HG02759 (cell line): Measurements from ENCODE around the gene RARS2.
"Not testable (repeated sequence)": the region's sequence is repeated elsewhere in the genome, so short reads cannot be mapped to it uniquely, and the experiment has no call there.

Experiments
- ATAC-seq: cut with Tn5 transposase; IDR thresholded peaks from one replicate; pipeline ENCODE4 v1.9.1; 2021; ENCODE audit warnings: mild to moderate bottlenecking, moderate library complexity; ENCODE audit not compliant: unreplicated experiment

Gene RARS2, protein sequence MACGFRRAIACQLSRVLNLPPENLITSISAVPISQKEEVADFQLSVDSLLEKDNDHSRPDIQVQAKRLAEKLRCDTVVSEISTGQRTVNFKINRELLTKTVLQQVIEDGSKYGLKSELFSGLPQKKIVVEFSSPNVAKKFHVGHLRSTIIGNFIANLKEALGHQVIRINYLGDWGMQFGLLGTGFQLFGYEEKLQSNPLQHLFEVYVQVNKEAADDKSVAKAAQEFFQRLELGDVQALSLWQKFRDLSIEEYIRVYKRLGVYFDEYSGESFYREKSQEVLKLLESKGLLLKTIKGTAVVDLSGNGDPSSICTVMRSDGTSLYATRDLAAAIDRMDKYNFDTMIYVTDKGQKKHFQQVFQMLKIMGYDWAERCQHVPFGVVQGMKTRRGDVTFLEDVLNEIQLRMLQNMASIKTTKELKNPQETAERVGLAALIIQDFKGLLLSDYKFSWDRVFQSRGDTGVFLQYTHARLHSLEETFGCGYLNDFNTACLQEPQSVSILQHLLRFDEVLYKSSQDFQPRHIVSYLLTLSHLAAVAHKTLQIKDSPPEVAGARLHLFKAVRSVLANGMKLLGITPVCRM

DNA sequence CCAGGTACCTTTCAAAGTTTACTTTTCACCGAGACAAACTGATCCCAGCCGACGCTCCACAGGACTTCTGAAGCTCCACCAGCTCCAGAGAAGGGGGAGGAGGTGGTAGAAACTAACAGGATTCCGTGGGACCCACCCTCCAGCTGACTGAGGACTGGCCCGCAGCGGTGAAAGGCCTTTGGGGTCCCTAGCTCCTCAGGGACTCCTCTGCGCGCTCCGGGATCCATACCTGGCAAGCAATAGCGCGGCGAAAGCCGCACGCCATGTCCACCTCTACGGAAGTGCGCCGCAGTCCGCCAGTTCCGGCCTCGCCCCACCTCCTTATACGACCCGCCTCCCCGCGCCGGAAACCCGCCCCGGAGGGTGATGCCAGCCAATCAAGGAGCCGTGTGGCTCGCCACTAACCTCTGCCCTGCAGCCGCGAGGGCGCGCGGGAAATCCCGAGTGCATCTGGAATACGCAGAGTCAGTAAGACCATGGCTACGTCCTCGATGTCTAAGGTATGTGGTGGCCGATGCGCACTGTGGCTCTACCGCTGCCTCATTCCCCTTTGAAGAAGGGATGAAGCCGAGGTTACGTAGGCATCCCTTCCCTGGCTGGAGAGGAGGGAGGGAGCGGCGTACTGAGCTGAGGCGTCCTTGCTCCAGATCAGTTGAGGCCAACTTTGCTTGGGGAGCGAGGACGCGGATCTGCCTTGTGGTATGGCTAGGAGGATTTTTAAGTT is at the start of gene RARS2, which contains the start of gene ORC3:
TSS of gene RARS2 (minus strand) at position 295 of the 724 bp plus-strand sequence. CDS start at position 265, 30 bp downstream.
TSS of gene ORC3 (plus strand) at position 443 of the 724 bp plus-strand sequence. CDS start at position 477, 34 bp downstream.
- peak; percentile 100 for ATAC-seq

- no peak for ATAC-seq
Observed at GRCh38 chr6:87639373-87639772, 49.6 kb upstream of the RARS2 start.

GRCh38 chr6:87637106-87637505 is 47.3 kb upstream of the RARS2 start:
- ATAC-seq, result no peak

GRCh38 chr6:87636315-87636714 is 46.5 kb upstream of the RARS2 start:
- ATAC-seq, result no peak

DNA sequence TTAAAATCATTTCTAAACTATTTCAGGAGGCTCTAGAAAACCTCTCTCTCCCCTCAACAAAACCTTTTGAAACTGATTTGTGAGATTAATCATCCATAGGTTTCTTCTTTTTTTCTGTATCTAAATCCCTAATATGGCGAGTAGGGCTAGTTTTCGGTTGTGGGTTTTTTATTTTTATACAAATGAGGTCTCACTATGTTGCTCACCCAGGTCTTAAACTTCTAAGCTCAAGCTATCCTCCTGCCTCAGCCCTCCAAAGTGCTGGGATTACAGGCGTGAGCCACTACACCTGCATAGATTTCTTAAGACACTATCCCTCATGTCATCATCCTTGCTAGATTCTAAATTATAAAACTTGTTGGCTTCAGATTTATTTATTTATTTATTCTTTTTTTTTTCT is 44.1 kb upstream of the RARS2 start:
- no peak for ATAC-seq

GRCh38 chr6:87630746-87631145 is 41.0 kb upstream of the RARS2 start:
- ATAC-seq, result no peak

GRCh38 chr6:87628881-87629280 is 39.1 kb upstream of the RARS2 start:
- no peak for ATAC-seq

GRCh38 chr6:87628424-87628823 is 38.6 kb upstream of the RARS2 start:
- no peak for ATAC-seq

DNA sequence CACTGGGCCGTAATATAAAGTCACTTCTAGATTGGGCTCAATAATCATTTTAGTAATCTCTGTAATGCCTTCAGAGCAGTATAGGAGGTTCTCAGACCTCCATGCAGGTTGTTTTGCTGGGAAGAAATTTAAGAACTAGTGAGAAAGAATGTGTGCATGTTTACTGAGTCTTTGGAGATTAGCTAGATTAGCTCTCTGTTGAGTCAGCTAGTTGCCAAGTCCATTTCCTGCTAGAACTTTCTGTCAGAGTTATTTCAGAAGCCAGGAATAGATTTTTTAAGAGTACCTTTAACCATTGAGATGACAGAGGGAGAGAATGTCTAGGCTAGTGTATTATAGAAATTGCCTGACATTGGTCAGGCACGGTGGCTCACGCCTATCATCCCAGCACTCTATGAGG is 33.5 kb upstream of the RARS2 start:
- ATAC-seq, result no peak

DNA sequence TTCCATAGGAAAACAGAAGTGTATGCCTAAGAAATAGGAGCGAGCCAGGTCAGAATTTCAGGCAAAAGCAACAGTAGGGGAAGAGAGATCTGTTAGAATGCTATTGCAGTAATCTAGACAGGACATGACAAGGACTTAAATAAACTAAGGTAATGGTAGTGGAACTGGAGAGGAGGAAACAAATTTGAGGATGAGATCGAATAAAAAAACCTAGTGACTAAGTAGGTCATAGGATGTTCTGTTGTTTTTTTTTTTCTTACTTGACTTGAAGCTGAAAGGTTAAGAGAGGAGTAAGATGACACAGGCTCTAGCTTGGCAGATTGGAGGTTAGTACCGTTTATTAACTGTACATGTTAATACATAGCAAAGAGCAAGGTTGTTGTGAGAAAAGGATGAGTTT is 28.7 kb upstream of the RARS2 start:
- no peak for ATAC-seq

DNA sequence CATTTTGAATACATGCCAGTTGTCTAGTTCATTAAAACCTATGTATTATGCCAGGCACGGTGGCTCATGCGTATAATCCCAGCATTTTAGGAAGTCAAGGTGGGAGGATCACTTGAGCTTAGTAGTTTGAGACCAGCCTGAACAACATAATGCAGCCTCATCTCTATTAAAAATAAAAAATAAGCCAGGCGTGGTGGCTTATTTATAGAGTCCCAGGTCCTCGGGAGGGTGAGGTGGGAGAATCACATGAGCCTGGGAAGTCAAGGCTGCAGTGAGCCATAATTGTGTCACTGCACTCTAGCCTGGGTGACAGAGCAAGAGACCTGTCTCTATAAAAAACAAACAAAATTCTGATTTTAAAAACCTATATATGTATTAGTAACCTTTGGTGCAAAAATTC is 27.6 kb upstream of the RARS2 start:
- no peak for ATAC-seq

DNA sequence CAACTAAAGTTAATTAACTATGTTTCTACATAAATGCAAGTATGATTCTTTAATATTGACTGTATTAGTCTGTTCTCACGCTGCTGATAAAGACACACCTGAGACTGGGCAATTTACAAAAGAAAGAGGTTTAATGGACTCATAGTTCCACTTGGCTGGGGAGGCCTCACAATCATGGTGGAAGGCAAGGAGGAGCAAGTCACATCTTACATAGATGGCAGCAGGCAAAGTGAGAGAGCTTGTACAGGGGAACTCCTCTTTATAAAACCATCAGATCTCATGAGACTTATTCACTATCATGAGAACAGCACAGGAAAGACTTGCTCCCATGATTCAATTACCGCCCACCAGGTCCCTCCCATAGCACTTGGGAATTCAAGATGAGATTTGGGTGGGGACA is 23.2 kb upstream of the RARS2 start:
- ATAC-seq, result not testable (repeated sequence)

DNA sequence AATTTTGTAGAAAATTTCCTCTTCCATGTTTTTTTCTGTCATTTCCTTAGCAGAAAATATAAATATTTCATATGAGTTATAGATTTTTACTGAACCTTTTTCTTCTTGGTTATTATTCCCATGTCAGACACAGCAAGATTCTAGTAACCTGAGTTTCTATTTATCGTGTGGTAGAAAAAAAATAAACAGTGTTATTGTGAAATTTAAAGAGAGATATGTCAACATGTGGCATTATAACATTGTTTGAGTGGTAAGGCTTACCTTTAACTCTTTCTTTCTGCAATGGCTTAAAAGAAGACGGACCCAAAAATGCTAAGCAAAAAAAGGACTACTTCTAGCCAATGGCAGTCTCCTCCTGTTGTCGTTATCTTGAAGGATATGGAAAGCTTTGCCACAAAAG is 19.0 kb upstream of the RARS2 start:
- no peak for ATAC-seq

- ATAC-seq, result no peak
Observed at GRCh38 chr6:87606199-87606598, 16.4 kb upstream of the RARS2 start.

DNA sequence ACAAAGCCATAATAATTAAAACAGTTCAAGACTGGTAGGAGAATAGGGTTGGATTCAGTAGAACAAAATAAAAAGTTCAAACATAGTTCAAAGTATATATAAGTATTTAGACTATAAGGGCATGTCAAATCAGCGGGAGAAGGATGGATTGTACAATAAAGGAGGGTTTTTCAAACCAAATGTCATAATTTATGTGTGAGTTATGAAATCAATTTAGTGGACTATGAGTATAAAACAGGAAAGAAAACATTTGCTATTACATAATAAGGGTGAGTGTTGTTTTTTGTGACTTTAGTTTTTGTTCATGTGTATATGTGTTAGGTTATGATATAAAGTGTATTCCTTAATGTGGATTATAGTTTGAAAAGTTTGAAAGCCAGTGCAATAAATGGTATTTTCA is 10.8 kb upstream of the RARS2 start:
- ATAC-seq, result no peak

GRCh38 chr6:87590990-87591389 is 1.2 kb upstream of the RARS2 start:
- no peak for ATAC-seq

DNA sequence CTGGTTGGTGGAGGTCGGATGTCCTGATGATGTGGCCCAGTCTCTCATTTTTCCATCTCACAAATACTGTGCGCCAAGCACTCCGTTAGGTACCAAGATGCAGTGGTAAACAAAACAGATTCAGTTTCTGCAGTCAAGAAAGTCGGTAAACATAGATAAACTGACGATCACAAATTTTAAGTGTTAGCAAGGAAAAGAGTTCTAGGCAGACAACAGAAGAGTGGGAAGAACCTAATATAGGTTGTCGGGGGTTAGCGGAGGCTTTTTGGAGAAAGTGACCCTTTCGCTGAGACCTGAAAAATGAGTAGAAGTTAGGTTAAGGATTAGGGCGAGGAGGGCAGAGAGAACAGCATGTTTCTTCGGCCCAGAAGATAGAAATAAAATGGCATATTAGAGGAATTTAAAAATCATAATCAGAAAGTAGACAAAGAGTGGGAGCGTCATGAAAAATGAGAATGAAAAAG is 662 bp upstream of the RARS2 start:
- ATAC-seq, result no peak

DNA sequence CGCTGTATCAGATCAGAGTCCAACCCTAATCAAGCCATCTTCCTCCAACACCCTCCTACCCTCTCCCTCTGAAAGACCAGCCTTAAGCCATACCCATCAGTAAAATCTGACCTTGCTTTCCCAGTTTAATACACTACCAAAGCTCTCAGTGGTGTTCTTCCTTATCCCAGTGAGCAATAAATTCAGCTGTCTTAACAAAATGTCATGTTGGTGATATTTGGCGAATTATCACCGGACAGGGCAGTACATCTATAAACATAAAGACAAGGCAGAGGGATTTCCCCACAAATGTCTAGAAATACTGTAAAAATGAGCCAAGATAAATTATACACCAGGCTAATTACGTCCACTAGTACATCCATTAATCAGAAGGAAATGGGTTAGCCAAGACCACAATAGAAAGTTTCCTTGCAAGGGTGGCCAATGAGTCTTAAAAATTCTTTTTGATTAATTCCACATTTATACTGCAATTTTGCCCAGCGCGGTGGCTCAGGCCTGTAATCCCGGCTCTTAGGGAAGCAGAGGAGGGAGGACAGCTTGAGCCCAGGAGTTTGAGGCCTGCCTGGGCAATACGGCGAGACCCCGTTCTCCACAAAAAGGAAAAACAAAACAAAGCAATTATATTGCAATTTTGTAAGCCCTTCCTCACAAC is 905 bp downstream of the RARS2 start:
- ATAC-seq, result no peak

DNA sequence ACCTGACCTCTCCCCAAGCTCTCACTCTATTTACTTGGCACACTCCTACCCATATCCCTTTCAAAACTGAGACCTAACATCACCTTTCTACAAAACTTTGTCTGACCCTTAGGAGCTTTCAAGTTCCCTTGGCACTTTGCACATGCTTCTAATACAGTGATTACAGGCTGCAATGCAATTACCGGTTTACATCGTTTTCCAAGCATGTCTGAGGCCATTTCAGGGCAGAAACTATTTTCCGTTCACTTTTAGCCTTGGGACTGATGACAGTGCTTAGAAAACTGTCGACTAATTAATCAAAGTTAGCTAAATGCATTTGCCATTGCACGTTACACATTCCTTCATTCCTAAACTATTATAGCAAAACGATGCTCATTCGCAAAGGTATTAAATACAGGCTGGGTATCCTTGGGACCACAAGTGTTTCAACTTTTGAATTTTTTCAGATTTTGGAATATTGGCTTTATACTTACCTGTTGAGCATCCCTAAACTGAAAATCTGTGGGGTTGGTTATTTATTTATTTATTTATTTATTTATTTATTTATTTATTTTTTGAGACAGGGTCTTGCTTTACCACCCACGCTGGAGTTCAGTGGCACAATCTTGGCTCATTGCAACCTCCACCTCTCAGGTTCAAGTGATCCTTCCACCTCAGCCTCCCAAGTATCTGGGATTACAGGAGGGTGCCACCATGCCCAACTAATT is 3.3 kb downstream of the RARS2 start:
- ATAC-seq, result no peak

- no peak for ATAC-seq
Observed at GRCh38 chr6:87583822-87584221, 6.0 kb downstream of the RARS2 start.

DNA sequence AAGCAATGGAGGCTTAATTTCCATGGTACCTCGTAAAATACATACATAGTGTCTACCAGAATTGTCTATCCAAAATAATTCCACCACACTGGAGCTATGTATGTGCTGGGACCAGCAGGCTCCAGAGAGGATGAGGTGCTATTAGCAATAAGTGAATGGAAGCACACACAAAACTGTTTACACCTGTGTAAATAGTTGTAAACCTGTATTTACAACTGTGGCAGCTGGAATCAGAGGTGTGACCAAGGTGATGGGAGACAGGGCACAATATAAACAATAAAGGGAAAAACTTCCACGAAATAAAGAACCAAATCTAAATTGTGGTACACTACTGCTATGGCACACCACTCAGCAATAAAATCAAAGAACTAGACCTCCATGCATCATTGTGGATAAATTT is 14.4 kb downstream of the RARS2 start:
- ATAC-seq, result no peak
